ENCODE data around the gene TRNP1. TPM values are rescaled to one million over a fixed set of nuclear protein-coding genes. Genes with fewer than 3 reads are reported as not detected.

TRNP1 gene
- total and polyA plus RNA-seq, 10 of the 15 experiments (the other 5 are each of a cell fraction or from before 2014, with no cell fraction given), result 0.13 TPM; not detected in 9

- Histone ChIP-seq H3K27ac (ENCODE audit: control insufficient read depth, insufficient read depth) (no peak overlapping the region), H2AFZ (ENCODE audit: control insufficient read depth, low read depth, low read length) (no peak overlapping the region), H3K4me3 (no peak overlapping the region), H3K4me1 (ENCODE audit: control insufficient read depth, insufficient read depth, low read length) (no peaks in the 10 kb centered on the region), H3K9me3 (replicated peaks; ENCODE audit: control insufficient read depth, insufficient read depth, low read length) (no peaks in the 10 kb centered on the region), H3K4me2 (ENCODE audit: control insufficient read depth, insufficient read depth) (no peak overlapping the region), H3K27me3 (replicated peaks in 1 of 2; ENCODE audit: control insufficient read depth in 2 of 2, insufficient read depth in 2 of 2, low read length in 1 of 2) (no peaks in the 10 kb centered on the region; a peak in 2 of 4 replicates), H4K20me1 (ENCODE audit: control insufficient read depth, insufficient read depth) (no peaks in the 10 kb centered on the region), H3K79me2 (ENCODE audit: control insufficient read depth, insufficient read depth, low read length) (no peaks in the 10 kb centered on the region), H3K36me3 (ENCODE audit: control insufficient read depth in 2 of 2, insufficient read depth in 2 of 2, low read length in 1 of 2) (no peaks in the 10 kb centered on the region), H3K9ac (ENCODE audit: control insufficient read depth, insufficient read depth, low read length) (no peak overlapping the region)
- in situ Hi-C loops (cut with MboI) (no loop called here), intact Hi-C loops (cut with micrococcal nuclease; ENCODE audit: unreplicated experiment) (no loop called here)
- 69% methylated on average over 9 of the region's 9 CpGs for WGBS (ENCODE audit: insufficient coverage, insufficient replicate concordance, low lambda C conversion rate, missing lambda C conversion rate)
- ChIA-PET RAD21 (ENCODE audit: unreplicated experiment) (no interaction called here), CTCF (interaction anchor here (1.4 to 2.5 kb wide), 2 partner anchors 11 to 32 kb away, joined by 4 to 22 read pairs; no protein-coding TSS in a partner anchor), POLR2A (no interaction called here), SMC1A (ENCODE audit: uncharacterized antibody, unreplicated experiment) (no interaction called here)
- no peak for DNase-seq (ENCODE audit: low read depth, low spot score)
- FAIRE-seq, result no peak
- ATAC-seq, result no peak
- BruUV-seq (replicated peaks), result no TSS peak
- TF ChIP-seq PRDM15 (CRISPR knock-in tag; IDR thresholded peaks at IDR 0.05), result no peak
- no peak for TF ChIP-seq STAT1 (conservative IDR thresholded peaks at IDR 0.05)
- no peak for TF ChIP-seq PBX3 (IDR thresholded peaks at IDR 0.05; ENCODE audit: insufficient replicate concordance, low read depth, low read length)
- TF ChIP-seq, protein P1, sequence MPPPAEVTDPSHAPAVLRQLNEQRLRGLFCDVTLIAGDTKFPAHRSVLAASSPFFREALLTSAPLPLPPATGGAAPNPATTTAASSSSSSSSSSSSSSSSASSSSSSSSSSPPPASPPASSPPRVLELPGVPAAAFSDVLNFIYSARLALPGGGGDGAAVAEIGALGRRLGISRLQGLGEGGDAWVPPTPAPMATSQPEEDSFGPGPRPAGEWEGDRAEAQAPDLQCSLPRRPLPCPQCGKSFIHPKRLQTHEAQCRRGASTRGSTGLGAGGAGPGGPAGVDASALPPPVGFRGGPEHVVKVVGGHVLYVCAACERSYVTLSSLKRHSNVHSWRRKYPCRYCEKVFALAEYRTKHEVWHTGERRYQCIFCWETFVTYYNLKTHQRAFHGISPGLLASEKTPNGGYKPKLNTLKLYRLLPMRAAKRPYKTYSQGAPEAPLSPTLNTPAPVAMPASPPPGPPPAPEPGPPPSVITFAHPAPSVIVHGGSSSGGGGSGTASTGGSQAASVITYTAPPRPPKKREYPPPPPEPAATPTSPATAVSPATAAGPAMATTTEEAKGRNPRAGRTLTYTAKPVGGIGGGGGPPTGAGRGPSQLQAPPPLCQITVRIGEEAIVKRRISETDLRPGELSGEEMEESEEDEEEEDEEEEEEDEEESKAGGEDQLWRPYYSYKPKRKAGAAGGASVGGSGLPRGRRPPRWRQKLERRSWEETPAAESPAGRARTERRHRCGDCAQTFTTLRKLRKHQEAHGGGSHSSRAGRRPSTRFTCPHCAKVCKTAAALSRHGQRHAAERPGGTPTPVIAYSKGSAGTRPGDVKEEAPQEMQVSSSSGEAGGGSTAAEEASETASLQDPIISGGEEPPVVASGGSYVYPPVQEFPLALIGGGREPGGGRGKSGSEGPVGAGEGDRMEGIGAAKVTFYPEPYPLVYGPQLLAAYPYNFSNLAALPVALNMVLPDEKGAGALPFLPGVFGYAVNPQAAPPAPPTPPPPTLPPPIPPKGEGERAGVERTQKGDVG (CRISPR knock-in tag; IDR thresholded peaks at IDR 0.05), result no peak
- TF ChIP-seq, protein P2, sequence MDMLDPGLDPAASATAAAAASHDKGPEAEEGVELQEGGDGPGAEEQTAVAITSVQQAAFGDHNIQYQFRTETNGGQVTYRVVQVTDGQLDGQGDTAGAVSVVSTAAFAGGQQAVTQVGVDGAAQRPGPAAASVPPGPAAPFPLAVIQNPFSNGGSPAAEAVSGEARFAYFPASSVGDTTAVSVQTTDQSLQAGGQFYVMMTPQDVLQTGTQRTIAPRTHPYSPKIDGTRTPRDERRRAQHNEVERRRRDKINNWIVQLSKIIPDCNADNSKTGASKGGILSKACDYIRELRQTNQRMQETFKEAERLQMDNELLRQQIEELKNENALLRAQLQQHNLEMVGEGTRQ (IDR thresholded peaks at IDR 0.05; ENCODE audit: borderline replicate concordance, low read depth, low read length), result no peak
- TF ChIP-seq EGR1 (IDR thresholded peaks at IDR 0.05; ENCODE audit: borderline replicate concordance in 1 of 2, low read depth in 2 of 2, low read length in 2 of 2), result no peak
- no peak for TF ChIP-seq E2F8 (IDR thresholded peaks at IDR 0.05; ENCODE audit: low read depth, partially characterized antibody)
- TF ChIP-seq CHD4 (IDR thresholded peaks at IDR 0.05), result no peak
- no peak for TF ChIP-seq EP300 (IDR thresholded peaks at IDR 0.05; ENCODE audit: borderline replicate concordance in 1 of 2, control insufficient read depth in 1 of 2, low read depth in 2 of 2, low read length in 2 of 2)
- no peak for TF ChIP-seq ZNF274 (IDR thresholded peaks at IDR 0.05; ENCODE audit: insufficient read depth, insufficient read length)
- no peak for TF ChIP-seq PAX8 (IDR thresholded peaks at IDR 0.05)
Observed at GRCh38 chr1:26965628-26966027, 27.9 kb upstream of the TRNP1 start.

Measured in GM12878 (cell line).